Subcutaneous adipose tissue (tissue), 4 donors: ENCODE measurements around the gene RNF8. TPM values are rescaled to one million over a fixed set of nuclear protein-coding genes. Genes with fewer than 3 reads are reported as not detected.

ENCODE experiments used
- CTCF ChIP-seq: fragments of 450-650 bp; IDR thresholded peaks from one replicate; pipeline ENCODE4 v1.5.1; 2016; ENCODE audit warnings: low read depth, mild to moderate bottlenecking, control low read depth, antibody characterized with exemption, moderate library complexity
- total RNA-seq, 4 donors: library from RNA; depleted of rRNA; stranded (reverse); fragments of >200 nt; gene quantifications; one replicate each; pipeline ENCODE4 v1.1.0, GENCODE V29; 2016

The RNF8 gene
- total RNA-seq, 4 donors from 2014 or later, result 8.8 to 15.0 (median 14.1) TPM

GRCh38 chr6:37309692-37310091 lies 44.1 kb upstream of the RNF8 start:
- no peak for TF ChIP-seq CTCF

GRCh38 chr6:37310966-37311365 lies 42.8 kb upstream of the RNF8 start:
- TF ChIP-seq CTCF, result no peak

- no peak for TF ChIP-seq CTCF
These were observed 41.9 kb upstream of the RNF8 start for GRCh38 chr6:37311741-37312473.

GRCh38 chr6:37313723-37314486 lies 39.9 kb upstream of the RNF8 start:
- TF ChIP-seq CTCF, result no peak

GRCh38 chr6:37314487-37315156 lies 39.2 kb upstream of the RNF8 start:
- TF ChIP-seq CTCF, result no peak

- TF ChIP-seq CTCF, result no peak
These were observed 38.6 kb upstream of the RNF8 start for GRCh38 chr6:37315157-37315515.

- no peak for TF ChIP-seq CTCF
These were observed 37.7 kb upstream of the RNF8 start for GRCh38 chr6:37316071-37316470.
